Thoracic aorta (tissue), 2 donors: ENCODE measurements around the gene CGGBP1. TPM values are rescaled to one million over a fixed set of nuclear protein-coding genes. Genes with fewer than 3 reads are reported as not detected.
A peak's percentile ranks its signal among the peaks of the same experiment; 100 is the strongest.

Experiments used
- ATAC-seq: fragments of 150-250 bp; one replicate; pipeline ENCODE4 v1.8.0; 2017; ENCODE audit warnings: low read depth; ENCODE audit not compliant: insufficient number of reproducible peaks, low FRiP score
- DNase-seq: peaks from one replicate; pipeline ENCODE4 v3.0.0-alpha.2; 2020; ENCODE audit warnings: low spot score
- H3K27ac ChIP-seq, 2 donors: fragments of 200-600 bp; sonication (generic); 1 replicate in 1 of 2; 2 replicates in 1 of 2; pipeline ENCODE4 v1.5.1; 2016; ENCODE audit warnings: mild to moderate bottlenecking in 2 of 2, moderate library complexity in 2 of 2
- H3K27me3 ChIP-seq: fragments of 200-600 bp; sonication (generic); replicated peaks from 2 replicates; pipeline ENCODE4 v1.6.0; 2016; ENCODE audit warnings: mild to moderate bottlenecking; ENCODE audit not compliant: insufficient read depth
- H3K36me3 ChIP-seq: fragments of 200-600 bp; sonication (generic); one replicate; pipeline ENCODE4 v1.5.1; 2016
- H3K4me1 ChIP-seq, 2 donors: fragments of 200-600 bp; sonication (generic); 1 replicate in 1 of 2; 2 replicates in 1 of 2; pipeline versions ENCODE4 v1.5.1 to v1.6.0; 2016; ENCODE audit warnings: low read depth in 2 of 2, mild to moderate bottlenecking in 1 of 2; ENCODE audit not compliant: control insufficient read depth in 1 of 2
- H3K4me3 ChIP-seq: fragments of 200-600 bp; sonication (generic); 2 replicates; pipeline ENCODE4 v1.5.1; 2016; ENCODE audit warnings: mild to moderate bottlenecking
- H3K9me3 ChIP-seq: fragments of 200-600 bp; sonication (generic); 2 replicates; pipeline ENCODE4 v1.5.1; 2016
- total RNA-seq, 2 donors: library from RNA; depleted of rRNA; stranded (reverse); fragments of >200 nt; gene quantifications; one replicate each; pipeline versions ENCODE4 v1.1.0 to v1.2.3, GENCODE V29; 2016
- TF ChIP-seq, protein P1 (sequence below): fragments of 200-600 bp; sonication (generic); IDR thresholded peaks from one replicate; pipeline ENCODE4 v1.5.1; 2019; ENCODE audit warnings: antibody characterized with exemption

CGGBP1 gene
- total RNA-seq, 2 donors from 2014 or later = 52.7 to 83.8 TPM

DNA sequence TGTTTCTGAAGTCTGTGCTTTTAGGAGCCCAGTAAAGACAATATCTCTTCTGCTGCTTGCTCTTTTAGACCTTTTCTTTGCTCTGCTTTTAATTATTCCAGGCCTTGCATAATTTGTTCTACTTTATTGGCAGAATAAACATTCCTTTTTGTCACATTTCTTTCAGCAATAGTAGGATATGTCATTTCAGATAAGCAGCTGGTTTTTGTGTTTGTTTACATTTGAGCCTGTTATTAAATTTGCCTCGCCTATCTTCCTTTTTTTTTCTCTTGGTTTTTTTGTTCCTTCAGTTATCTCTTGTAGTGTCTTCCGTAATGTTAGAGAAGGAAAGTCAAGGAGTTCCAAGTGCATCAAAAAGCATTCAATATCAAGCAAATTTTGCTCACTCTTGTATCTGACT lies 16.7 kb upstream of the CGGBP1 start:
- TF ChIP-seq, protein P1, sequence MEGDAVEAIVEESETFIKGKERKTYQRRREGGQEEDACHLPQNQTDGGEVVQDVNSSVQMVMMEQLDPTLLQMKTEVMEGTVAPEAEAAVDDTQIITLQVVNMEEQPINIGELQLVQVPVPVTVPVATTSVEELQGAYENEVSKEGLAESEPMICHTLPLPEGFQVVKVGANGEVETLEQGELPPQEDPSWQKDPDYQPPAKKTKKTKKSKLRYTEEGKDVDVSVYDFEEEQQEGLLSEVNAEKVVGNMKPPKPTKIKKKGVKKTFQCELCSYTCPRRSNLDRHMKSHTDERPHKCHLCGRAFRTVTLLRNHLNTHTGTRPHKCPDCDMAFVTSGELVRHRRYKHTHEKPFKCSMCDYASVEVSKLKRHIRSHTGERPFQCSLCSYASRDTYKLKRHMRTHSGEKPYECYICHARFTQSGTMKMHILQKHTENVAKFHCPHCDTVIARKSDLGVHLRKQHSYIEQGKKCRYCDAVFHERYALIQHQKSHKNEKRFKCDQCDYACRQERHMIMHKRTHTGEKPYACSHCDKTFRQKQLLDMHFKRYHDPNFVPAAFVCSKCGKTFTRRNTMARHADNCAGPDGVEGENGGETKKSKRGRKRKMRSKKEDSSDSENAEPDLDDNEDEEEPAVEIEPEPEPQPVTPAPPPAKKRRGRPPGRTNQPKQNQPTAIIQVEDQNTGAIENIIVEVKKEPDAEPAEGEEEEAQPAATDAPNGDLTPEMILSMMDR = no peak
- Histone ChIP-seq H3K27ac (no peak overlapping the region), H3K9me3 (no peaks in the 10 kb centered on the region), H3K4me1 (peaks cover 13 to 33% of the 10 kb centered on the region in 2 donors), H3K36me3 (no peaks in the 10 kb centered on the region), H3K4me3 (no peak overlapping the region), H3K27me3 (no peaks in the 10 kb centered on the region)
- ATAC-seq (no peak), DNase-seq (no peak)

DNA sequence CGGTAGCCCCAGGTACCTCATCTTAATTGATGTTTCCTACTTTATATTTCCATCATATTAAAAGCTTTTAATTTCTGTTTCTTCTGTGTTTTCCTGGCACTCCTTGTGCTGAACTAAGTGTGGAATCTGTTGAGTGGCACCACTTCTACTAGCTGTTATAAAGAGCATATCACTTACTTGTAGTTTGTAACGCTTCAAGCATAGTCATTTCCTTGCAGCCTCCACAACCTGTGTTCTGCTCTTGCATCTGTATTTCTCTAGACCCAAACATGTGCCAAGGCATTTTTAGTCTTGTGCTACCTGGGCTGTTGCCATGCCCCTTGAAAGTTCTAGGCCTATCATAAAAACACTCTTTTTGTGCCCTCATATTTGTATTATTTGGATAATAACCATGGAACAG lies 16.3 kb upstream of the CGGBP1 start:
- Histone ChIP-seq H3K36me3 (no peaks in the 10 kb centered on the region), H3K27ac (no peak overlapping the region), H3K27me3 (no peaks in the 10 kb centered on the region), H3K4me1 (peaks cover 13 to 32% of the 10 kb centered on the region in 2 donors), H3K4me3 (no peak overlapping the region), H3K9me3 (no peaks in the 10 kb centered on the region)
- ATAC-seq = no peak
- no peak for DNase-seq
- TF ChIP-seq, protein P1 = no peak

DNA sequence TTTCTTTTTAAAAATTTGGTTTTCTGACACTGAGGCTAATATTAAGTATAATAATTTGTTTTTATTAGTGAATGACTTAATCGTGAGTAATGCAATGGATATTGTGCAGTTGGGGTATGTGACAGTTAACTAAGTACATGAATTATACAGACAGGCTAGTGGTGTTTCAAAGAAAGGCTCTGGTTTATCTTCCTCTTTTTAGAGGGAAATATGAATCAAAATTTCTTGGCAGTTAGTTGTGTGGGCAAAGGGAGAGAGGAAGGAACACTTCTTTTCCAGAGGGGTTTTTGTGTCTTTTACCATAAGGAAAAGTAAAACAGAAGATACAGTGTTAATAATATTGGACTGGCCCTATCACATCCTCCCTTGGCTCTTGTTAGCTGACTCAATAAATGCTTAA lies 2.9 kb upstream of the CGGBP1 start:
- Histone ChIP-seq H3K9me3 (no peaks in the 10 kb centered on the region), H3K4me3 (peak overlapping the region; percentile 97), H3K27ac (no peak overlapping the region), H3K27me3 (no peaks in the 10 kb centered on the region), H3K4me1 (peaks cover 40 to 47% of the 10 kb centered on the region in 2 donors), H3K36me3 (no peaks in the 10 kb centered on the region)
- TF ChIP-seq, protein P1 = no peak
- DNase-seq = no peak
- ATAC-seq = no peak

DNA sequence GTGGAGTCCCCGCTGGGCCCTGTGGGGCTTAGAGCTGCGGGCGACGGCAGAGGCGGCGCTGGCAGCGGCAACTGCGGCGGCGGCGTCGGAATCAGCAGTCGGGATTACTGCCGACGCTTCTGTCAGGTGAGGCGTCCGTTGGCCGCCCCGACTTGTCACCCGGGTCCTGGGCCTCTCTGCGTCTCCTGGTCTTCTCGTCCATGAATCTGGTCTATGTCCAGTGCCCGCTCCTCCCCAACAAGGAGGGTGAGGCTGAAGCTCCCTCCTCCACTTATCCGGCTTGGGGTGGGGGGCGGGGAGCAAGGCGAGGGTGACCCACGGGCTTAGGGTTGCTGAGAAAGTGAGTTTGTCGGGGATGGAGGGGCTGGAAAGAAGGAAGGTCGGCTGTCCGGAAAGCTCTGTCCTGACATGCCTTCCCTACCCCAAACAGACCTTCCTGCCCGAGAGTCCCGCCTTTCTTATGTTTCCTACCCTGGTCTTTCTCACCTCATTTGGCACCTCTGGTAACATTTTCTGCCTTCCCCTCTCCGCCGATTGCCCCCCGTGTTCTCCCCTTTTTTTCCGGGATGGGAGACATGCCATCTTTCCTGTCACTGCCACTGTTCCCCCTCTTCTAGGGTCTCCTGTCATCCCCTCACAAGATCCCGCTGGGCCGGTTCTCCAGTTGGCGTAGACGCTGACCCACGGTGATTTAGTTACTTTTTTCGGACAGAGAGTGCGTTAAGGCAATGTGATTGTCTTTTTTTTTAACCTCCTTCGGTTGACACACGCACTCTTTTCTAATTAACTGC lies 770 bp upstream of the CGGBP1 start:
- Histone ChIP-seq H3K27ac (peak overlapping the region; percentile 83 to 98), H3K27me3 (no peaks in the 10 kb centered on the region), H3K4me1 (peaks cover 35 to 41% of the 10 kb centered on the region in 2 donors), H3K4me3 (peak overlapping the region; percentile 97), H3K36me3 (peaks cover 11% of the 10 kb centered on the region), H3K9me3 (no peaks in the 10 kb centered on the region)
- ATAC-seq (peak; percentile 0), DNase-seq (no peak)
- TF ChIP-seq, protein P1 = no peak

DNA sequence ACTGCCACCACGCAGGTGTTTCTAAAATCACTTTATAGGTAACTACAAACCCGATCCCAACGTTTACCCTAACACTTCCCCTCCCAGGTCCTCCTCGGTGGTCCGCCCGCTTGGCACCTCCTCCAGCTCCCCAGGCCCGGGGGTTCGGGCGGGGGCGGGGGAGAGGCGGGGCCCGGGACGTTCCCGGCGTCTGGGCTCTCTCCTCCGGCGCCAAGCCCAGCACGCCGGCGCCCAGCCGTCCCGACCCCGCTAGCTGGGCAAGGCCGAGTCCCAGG lies 562 bp downstream of the CGGBP1 start:
- Histone ChIP-seq H3K36me3 (peaks cover 11% of the 10 kb centered on the region), H3K27ac (peak overlapping the region; percentile 98), H3K4me1 (peaks cover 32 to 41% of the 10 kb centered on the region in 2 donors), H3K4me3 (peak overlapping the region; percentile 97), H3K9me3 (no peaks in the 10 kb centered on the region), H3K27me3 (no peaks in the 10 kb centered on the region)
- ATAC-seq (no peak), DNase-seq (no peak)
- TF ChIP-seq, protein P1 = no peak
